K562 (cell line): ENCODE data around the gene P2RY13. TPM values are rescaled to one million over a fixed set of nuclear protein-coding genes. Genes with fewer than 3 reads are reported as not detected.

Experiments used
- ATAC-seq: fragments of 200-7000 bp; cut with Tn5 transposase; 3 replicates; pipeline ENCODE4 v1.9.1; 2020; ENCODE audit warnings: moderate library complexity
- BruUV-seq: library from RNA; stranded (reverse); fragments of 400-500 nt; replicated peaks from 2 replicates; lab custom pipeline; 2021; lab: Mats Ljungman, UMichigan
- CTCF ChIA-PET: fragments of 300-600 bp; formaldehyde crosslinking; extraction: SDS; loops from one replicate; lab custom pipeline; 2021; ENCODE audit warnings: low intra/inter-chr PET ratio; lab: Yijun Ruan, JAX
- POLR2A ChIA-PET: fragments of 300-600, 350-650 bp; sonication (Branson Sonifier 250); formaldehyde crosslinking; extraction: SDS; loops from one replicate; lab custom pipeline; 2021; ENCODE audit warnings: antibody characterized with exemption, inconsistent platforms; lab: Yijun Ruan, JAX
- DNase-seq, 4 experiments: peaks; one replicate each; pipeline versions ENCODE4 v3.0.0 to v3.0.0-alpha.2; 2011 to 2018; ENCODE audit warnings: low spot score in 3 of 4, mixed read lengths in 3 of 4; ENCODE audit errors: extremely low read depth in 1 of 4
- FAIRE-seq: peaks from 2 replicates; lab custom pipeline; 2011; peaks lifted over from hg19 to GRCh38; lab: Jason Lieb, UNC
- H2AFZ ChIP-seq: 2 replicates; pipeline ENCODE4 v1.6.0; 2011; ENCODE audit warnings: low read depth, low read length, control low read depth, inconsistent platforms
- H3K27ac ChIP-seq: fragments of 200-600 bp; 3 replicates; pipeline ENCODE4 v1.8.0; 2011; ENCODE audit warnings: low read depth, mild to moderate bottlenecking, control low read depth, inconsistent platforms, low read length, moderate library complexity, mixed read lengths; ENCODE audit errors: extremely low read depth
- H3K27me3 ChIP-seq, 2 experiments: fragments of 300-600 bp in 1 of 2; 2 replicates in 1 of 2; 3 replicates in 1 of 2; pipeline versions ENCODE4 v1.6.0 to v1.8.0; 2011; ENCODE audit warnings: inconsistent platforms in 2 of 2, low read length in 2 of 2, mild to moderate bottlenecking in 1 of 2, mixed read lengths in 1 of 2, moderate library complexity in 1 of 2; ENCODE audit not compliant: control insufficient read depth in 2 of 2, insufficient read depth in 2 of 2
- H3K36me3 ChIP-seq: fragments of 300-600 bp; 3 replicates; pipeline ENCODE4 v1.8.0; 2011; ENCODE audit warnings: mild to moderate bottlenecking, low read length, inconsistent platforms; ENCODE audit not compliant: control insufficient read depth, insufficient read depth
- H3K4me1 ChIP-seq, 2 experiments: fragments of 200-600 bp in 1 of 2; replicated peaks in 1 of 2; 2 replicates in 1 of 2; 3 replicates in 1 of 2; pipeline versions ENCODE4 v1.5.1 to v1.8.0; 2011; ENCODE audit warnings: inconsistent platforms in 2 of 2, low read length in 2 of 2, mild to moderate bottlenecking in 1 of 2, mixed read lengths in 1 of 2, moderate library complexity in 1 of 2; ENCODE audit not compliant: control insufficient read depth in 2 of 2, insufficient read depth in 2 of 2
- H3K4me2 ChIP-seq: 2 replicates; pipeline ENCODE4 v1.6.1; 2011; ENCODE audit warnings: low read length, control low read depth, inconsistent platforms, mixed read lengths; ENCODE audit not compliant: insufficient read depth
- H3K4me3 ChIP-seq: fragments of 200-600 bp; sonication (generic), shearing (Covaris generic); 2 replicates; pipeline ENCODE4 v1.5.1; 2016; ENCODE audit warnings: control low read depth, inconsistent platforms
- H3K79me2 ChIP-seq: fragments of 200-600 bp; 3 replicates; pipeline ENCODE4 v1.8.0; 2011; ENCODE audit warnings: low read length, inconsistent platforms; ENCODE audit not compliant: control insufficient read depth, insufficient read depth
- H3K9ac ChIP-seq, 2 experiments: 2 replicates each; pipeline versions ENCODE4 v1.6.0 to v1.6.1; 2011; ENCODE audit warnings: low read depth in 2 of 2, low read length in 2 of 2, control low read depth in 1 of 2, inconsistent platforms in 1 of 2, mild to moderate bottlenecking in 1 of 2, mixed read lengths in 1 of 2; ENCODE audit not compliant: insufficient read depth in 1 of 2
- H3K9me1 ChIP-seq: one replicate; pipeline ENCODE4 v1.6.0; 2011; ENCODE audit warnings: inconsistent platforms, mild to moderate bottlenecking, low read length, moderate library complexity; ENCODE audit not compliant: control insufficient read depth, insufficient read depth
- H3K9me3 ChIP-seq: replicated peaks from 2 replicates; pipeline ENCODE4 v1.5.1; 2011; ENCODE audit warnings: low read depth, low read length, inconsistent platforms; ENCODE audit not compliant: control insufficient read depth, insufficient read depth
- H4K20me1 ChIP-seq: replicated peaks from 2 replicates; pipeline ENCODE4 v1.6.1; 2011; ENCODE audit warnings: low read length, inconsistent platforms, mixed read lengths; ENCODE audit not compliant: control insufficient read depth, insufficient read depth
- E2F8 ChIP-seq: fragments of 450-650 bp; IDR thresholded peaks from 2 replicates; pipeline ENCODE4 v1.7.1; 2018; ENCODE audit warnings: mild to moderate bottlenecking, low read depth; ENCODE audit not compliant: partially characterized antibody
- ETV1 ChIP-seq: fragments of 450-650 bp; conservative IDR thresholded peaks from 2 replicates; pipeline ENCODE4 v1.6.1; 2016; ENCODE audit warnings: missing genetic modification characterization, control low read depth, low read depth, missing compliant biosample characterization
- WGBS: fragments of 100-300 bp; shearing (Covaris generic); methylation state at CpG from one replicate; pipeline ENCODE4 v1.1.6; 2016; ENCODE audit warnings: low coverage, mixed read lengths; ENCODE audit not compliant: insufficient coverage; ENCODE audit errors: missing lambda C conversion rate; 5-methylcytosine and 5-hydroxymethylcytosine counted together
- in situ Hi-C: fragments of 300-500 bp; cut with MboI; formaldehyde crosslinking; loops from 4 replicates; pipeline ENCODE4 v1.15.0; 2018; ENCODE audit warnings: inconsistent platforms, mixed read lengths
- intact Hi-C: fragments of 100-400 bp; cut with micrococcal nuclease; formaldehyde crosslinking; loops from 2 replicates; pipeline ENCODE4 v1.14.2; 2022
- polyA plus RNA-seq, 8 experiments: library from polyadenylated mRNA; depleted of rRNA in 4 of 8; stranded (reverse) in 5 of 8; unstranded in 3 of 8; fragments of >200 nt; fragmentation: Nextera tagmentation in 2 of 8; fragmentation: Illumina TruSeq in 1 of 8; extraction: Ambion mirVana in 2 of 8; extraction: Trizol in 1 of 8; gene quantifications; 2 replicates each; pipeline versions ENCODE4 v1.2.1 to v1.2.3, GENCODE V29; 2011 to 2014; ENCODE audit warnings: inconsistent platforms in 1 of 8, missing spikeins in 1 of 8
- total RNA-seq, 7 experiments: library from RNA; depleted of rRNA in 6 of 7; stranded (reverse); fragments of >200 nt in 6 of 7; fragmentation: Illumina TruSeq in 2 of 7; extraction: Trizol in 2 of 7; gene quantifications; 2 replicates each; pipeline versions ENCODE4 v1.2.1 to v1.2.3, GENCODE V29; 2011 to 2021; ENCODE audit warnings: low replicate concordance in 1 of 7

The P2RY13 gene
- total and polyA plus RNA-seq, 9 of the 15 experiments (the other 6 are each of a cell fraction or from before 2014, with no cell fraction given), result not detected

GRCh38 chr3:151328298-151328995 lies 902 bp downstream of the P2RY13 start:
- Histone ChIP-seq H3K4me3 (no peak overlapping the region), H3K9ac (no peak overlapping the region), H3K4me1 (no peaks in the 10 kb centered on the region), H3K27ac (no peak overlapping the region), H3K4me2 (no peak overlapping the region), H3K9me3 (no peaks in the 10 kb centered on the region), H3K79me2 (no peaks in the 10 kb centered on the region), H3K27me3 (peaks cover 0 to 5% of the 10 kb centered on the region in 2 experiments; a peak in 1 of 5 replicates), H4K20me1 (no peaks in the 10 kb centered on the region), H3K9me1 (no peaks in the 10 kb centered on the region), H3K36me3 (no peaks in the 10 kb centered on the region), H2AFZ (no peak overlapping the region)
- no peak for ATAC-seq
- in situ Hi-C loops, result no loop called here
- ChIA-PET CTCF (interaction anchor here (0.5 to 1.5 kb wide), 2 partner anchors 101 to 337 kb away, joined by 3 to 9 read pairs; no protein-coding TSS in a partner anchor), POLR2A (interaction anchor here (0.6 kb wide), 1 partner anchor 870 kb away, joined by 3 read pairs; no protein-coding TSS in a partner anchor)
- intact Hi-C loops, result no loop called here
- 1% methylated on average over 10 of the region's 10 CpGs for WGBS
- FAIRE-seq, result no peak
- DNase-seq, result no peak
- TF ChIP-seq E2F8 (no peak), ETV1 (no peak)
- no TSS peak for BruUV-seq
